Astrocyte (in vitro differentiated cells and primary cell): ENCODE data around the gene PSMB11. TPM values are rescaled to one million over a fixed set of nuclear protein-coding genes. Genes with fewer than 3 reads are reported as not detected.

ENCODE experiments used
- DNase-seq: peaks from one replicate; pipeline ENCODE4 v3.0.0-alpha.2; 2010; ENCODE audit warnings: low read depth
- FAIRE-seq: peaks from 2 replicates; lab custom pipeline; 2011; peaks lifted over from hg19 to GRCh38; lab: Jason Lieb, UNC
- H2AFZ ChIP-seq: 2 replicates; pipeline ENCODE4 v1.6.0; 2012; ENCODE audit warnings: low read depth, low read length, inconsistent platforms
- H3K27ac ChIP-seq: 2 replicates; pipeline ENCODE4 v1.5.1; 2011; ENCODE audit warnings: low read depth, low read length, inconsistent platforms
- H3K27me3 ChIP-seq: 2 replicates; pipeline ENCODE4 v1.6.0; 2011; ENCODE audit warnings: low read length, inconsistent platforms; ENCODE audit not compliant: insufficient read depth
- H3K36me3 ChIP-seq: 2 replicates; pipeline ENCODE4 v1.5.1; 2011; ENCODE audit warnings: low read length, inconsistent platforms; ENCODE audit not compliant: insufficient read depth
- H3K4me1 ChIP-seq: 2 replicates; pipeline ENCODE4 v1.5.1; 2011; ENCODE audit warnings: low read length, inconsistent platforms; ENCODE audit not compliant: insufficient read depth
- H3K4me2 ChIP-seq: 2 replicates; pipeline ENCODE4 v1.6.0; 2012; ENCODE audit warnings: low read length, inconsistent platforms
- H3K4me3 ChIP-seq: 2 replicates; pipeline ENCODE4 v1.5.1; 2011; ENCODE audit warnings: low read depth, mild to moderate bottlenecking, low read length, inconsistent platforms; ENCODE audit not compliant: insufficient read depth
- H3K79me2 ChIP-seq: 2 replicates; pipeline ENCODE4 v1.6.0; 2012; ENCODE audit warnings: mild to moderate bottlenecking, low read length, inconsistent platforms; ENCODE audit not compliant: insufficient read depth
- H3K9ac ChIP-seq: 2 replicates; pipeline ENCODE4 v1.6.0; 2012; ENCODE audit warnings: mild to moderate bottlenecking, low read length, inconsistent platforms
- H3K9me3 ChIP-seq: 2 replicates; pipeline ENCODE4 v1.5.1; 2012; ENCODE audit warnings: low read depth, mild to moderate bottlenecking, low read length, inconsistent platforms; ENCODE audit not compliant: insufficient read depth
- H4K20me1 ChIP-seq: 2 replicates; pipeline ENCODE4 v1.6.0; 2012; ENCODE audit warnings: low read length, inconsistent platforms; ENCODE audit not compliant: insufficient read depth
- H3K27ac Mint-ChIP-seq: one replicate; pipeline ENCODE4 v1.8.0; 2021; ENCODE audit warnings: mild to moderate bottlenecking, mixed read lengths; ENCODE audit not compliant: unreplicated experiment
- H3K27me3 Mint-ChIP-seq: one replicate; pipeline ENCODE4 v1.8.0; 2021; ENCODE audit warnings: low read depth, mixed read lengths; ENCODE audit not compliant: unreplicated experiment
- H3K36me3 Mint-ChIP-seq: one replicate; pipeline ENCODE4 v1.8.0; 2021; ENCODE audit warnings: low read depth, mixed read lengths; ENCODE audit not compliant: unreplicated experiment
- H3K4me1 Mint-ChIP-seq: one replicate; pipeline ENCODE4 v1.8.0; 2021; ENCODE audit warnings: low read depth, mixed read lengths; ENCODE audit not compliant: unreplicated experiment
- H3K4me3 Mint-ChIP-seq: one replicate; pipeline ENCODE4 v1.8.0; 2021; ENCODE audit warnings: mild to moderate bottlenecking, moderate library complexity, mixed read lengths; ENCODE audit not compliant: unreplicated experiment
- H3K9me3 Mint-ChIP-seq: one replicate; pipeline ENCODE4 v1.8.0; 2021; ENCODE audit warnings: mild to moderate bottlenecking, mixed read lengths; ENCODE audit not compliant: unreplicated experiment
- CTCF ChIP-seq: IDR thresholded peaks from 2 replicates; pipeline ENCODE4 v1.5.1; 2011; ENCODE audit warnings: low read depth, mild to moderate bottlenecking, inconsistent platforms, low read length, moderate library complexity; ENCODE audit not compliant: insufficient read depth
- EZH2 ChIP-seq: IDR thresholded peaks from 2 replicates; pipeline ENCODE4 v1.6.1; 2012; ENCODE audit warnings: mild to moderate bottlenecking, low read length, inconsistent platforms; ENCODE audit not compliant: insufficient read depth
- total RNA-seq: library from RNA; stranded (reverse); gene quantifications from 2 replicates; pipeline ENCODE4 v1.2.1, GENCODE V29; 2021

PSMB11 gene
- total RNA-seq, 1 donor from 2014 or later = not detected

GRCh38 chr14:23015618-23016017 lies 26.4 kb upstream of the PSMB11 start:
- Histone ChIP-seq H3K9me3 (no peaks in the 10 kb centered on the region), H3K4me2 (no peak overlapping the region), H3K36me3 (no peaks in the 10 kb centered on the region), H2AFZ (no peak overlapping the region), H3K4me1 (no peaks in the 10 kb centered on the region), H3K4me3 (no peak overlapping the region), H3K27ac (no peak overlapping the region), H3K9ac (no peak overlapping the region), H3K27me3 (no peaks in the 10 kb centered on the region), H4K20me1 (no peaks in the 10 kb centered on the region), H3K79me2 (no peaks in the 10 kb centered on the region)
- Mint-ChIP-seq H3K36me3 (peaks cover 1% of the 10 kb centered on the region), H3K9me3 (no peaks in the 10 kb centered on the region), H3K27me3 (no peaks in the 10 kb centered on the region), H3K4me1 (no peaks in the 10 kb centered on the region), H3K27ac (no peak overlapping the region), H3K4me3 (no peak overlapping the region)
- DNase-seq = no peak
- FAIRE-seq = no peak
- TF ChIP-seq CTCF = no peak
- no peak for TF ChIP-seq EZH2

- Histone ChIP-seq H3K36me3 (no peaks in the 10 kb centered on the region), H3K27me3 (no peaks in the 10 kb centered on the region), H3K79me2 (no peaks in the 10 kb centered on the region), H3K4me3 (no peak overlapping the region), H3K9me3 (no peaks in the 10 kb centered on the region), H3K4me1 (no peaks in the 10 kb centered on the region), H4K20me1 (no peaks in the 10 kb centered on the region), H2AFZ (no peak overlapping the region), H3K4me2 (no peak overlapping the region), H3K9ac (no peak overlapping the region), H3K27ac (no peak overlapping the region)
- H3K27me3 Mint-ChIP-seq = no peaks in the 10 kb centered on the region
- H3K4me1 Mint-ChIP-seq = no peaks in the 10 kb centered on the region
- DNase-seq (no peak), FAIRE-seq (no peak)
- TF ChIP-seq CTCF (no peak), EZH2 (no peak)
- no peak overlapping the region for H3K4me3 Mint-ChIP-seq
- H3K27ac Mint-ChIP-seq = no peak overlapping the region
- peaks cover 2% of the 10 kb centered on the region for H3K36me3 Mint-ChIP-seq
- H3K9me3 Mint-ChIP-seq = no peaks in the 10 kb centered on the region
Measured at GRCh38 chr14:23017091-23017490, 24.9 kb upstream of the PSMB11 start.

GRCh38 chr14:23018107-23018506 lies 23.9 kb upstream of the PSMB11 start:
- H3K36me3 ChIP-seq = no peaks in the 10 kb centered on the region
- no peaks in the 10 kb centered on the region for H3K9me3 ChIP-seq
- H3K9me3 Mint-ChIP-seq = no peaks in the 10 kb centered on the region
- no peak overlapping the region for H3K4me3 Mint-ChIP-seq
- H2AFZ ChIP-seq = no peak overlapping the region
- no peak overlapping the region for H3K27ac Mint-ChIP-seq
- no peak overlapping the region for H3K4me3 ChIP-seq
- no peak overlapping the region for H3K4me2 ChIP-seq
- H3K27me3 Mint-ChIP-seq = no peaks in the 10 kb centered on the region
- H3K79me2 ChIP-seq = no peaks in the 10 kb centered on the region
- H3K27me3 ChIP-seq = no peaks in the 10 kb centered on the region
- no peaks in the 10 kb centered on the region for H3K4me1 ChIP-seq
- peaks cover 4% of the 10 kb centered on the region for H4K20me1 ChIP-seq
- H3K4me1 Mint-ChIP-seq = no peaks in the 10 kb centered on the region
- TF ChIP-seq CTCF (no peak), EZH2 (no peak)
- no peak overlapping the region for H3K27ac ChIP-seq
- H3K9ac ChIP-seq = no peak overlapping the region
- FAIRE-seq (no peak), DNase-seq (no peak)
- H3K36me3 Mint-ChIP-seq = peaks cover 2% of the 10 kb centered on the region
